OCI-LY3 (cell line): Measurements from ENCODE around the gene OPCML.

ENCODE experiments used
- H2AFZ ChIP-seq: fragments of 200-600, 300-600 bp; shearing (Covaris generic); 2 replicates; pipeline ENCODE4 v1.6.0; 2014; ENCODE audit warnings: antibody characterized with exemption, low read depth, low read length
- H3K27ac ChIP-seq: fragments of 200-600, 300-600 bp; sonication (generic); 2 replicates; pipeline ENCODE4 v1.5.1; 2014; ENCODE audit warnings: mild to moderate bottlenecking, low read length, moderate library complexity, mixed read lengths
- H3K27me3 ChIP-seq: fragments of 200-600, 300-600 bp; sonication (generic); 2 replicates; pipeline ENCODE4 v1.6.1; 2014; ENCODE audit warnings: low read depth, low read length, mixed read lengths
- H3K36me3 ChIP-seq: fragments of 200-600, 300-600 bp; sonication (generic); replicated peaks from 2 replicates; pipeline ENCODE3; 2014; ENCODE audit warnings: low read depth, low read length, mixed read lengths
- H3K4me1 ChIP-seq: fragments of 300-600, 200-600 bp; sonication (generic); 2 replicates; pipeline ENCODE4 v1.6.1; 2014; ENCODE audit warnings: low read length, mixed read lengths
- H3K4me2 ChIP-seq: fragments of 200-600, 300-600 bp; sonication (generic); 2 replicates; pipeline ENCODE4 v1.6.1; 2014; ENCODE audit warnings: low read length, mixed read lengths
- H3K4me3 ChIP-seq: fragments of 300-600, 200-600 bp; sonication (generic); 2 replicates; pipeline ENCODE4 v1.5.1; 2014; ENCODE audit warnings: antibody characterized with exemption, mild to moderate bottlenecking, low read length, moderate library complexity
- H3K79me2 ChIP-seq: fragments of 300-600, 200-600 bp; shearing (Covaris generic); 2 replicates; pipeline ENCODE4 v1.6.1; 2014; ENCODE audit warnings: mild to moderate bottlenecking, low read length, mixed read lengths
- H3K9ac ChIP-seq: fragments of 300-600, 200-600 bp; shearing (Covaris generic); 2 replicates; pipeline ENCODE4 v1.6.0; 2014; ENCODE audit warnings: mild to moderate bottlenecking, low read length, moderate library complexity
- H3K9me3 ChIP-seq: fragments of 200-600, 300-600 bp; shearing (Covaris generic); 2 replicates; pipeline ENCODE4 v1.6.1; 2014; ENCODE audit warnings: low read length, mixed read lengths; ENCODE audit not compliant: insufficient read depth
- H4K20me1 ChIP-seq: fragments of 200-600, 300-600 bp; sonication (generic); 2 replicates; pipeline ENCODE4 v1.6.1; 2016; ENCODE audit warnings: low read length, mixed read lengths; ENCODE audit not compliant: insufficient read depth
- CTCF ChIP-seq: fragments of 200-600, 300-600 bp; sonication (generic); IDR thresholded peaks from 2 replicates; pipeline ENCODE4 v1.5.1; 2014; ENCODE audit warnings: antibody characterized with exemption, low read length, low read depth
- EZH2phosphoT487 ChIP-seq: fragments of 200-600 bp; shearing (Covaris generic); IDR thresholded peaks from 2 replicates; pipeline ENCODE4 v1.6.1; 2018; ENCODE audit warnings: antibody characterized with exemption, mixed run types, low read depth

OPCML gene

GRCh38 chr11:132424433-132424832 is 1107.9 kb downstream of the OPCML start:
- H3K36me3 ChIP-seq: no peaks in the 10 kb centered on the region
- H3K4me1 ChIP-seq: no peaks in the 10 kb centered on the region
- H3K4me3 ChIP-seq: no peak overlapping the region
- no peak overlapping the region for H3K27ac ChIP-seq
- no peaks in the 10 kb centered on the region for H3K9me3 ChIP-seq
- H3K9ac ChIP-seq: no peak overlapping the region
- no peak overlapping the region for H2AFZ ChIP-seq
- H3K4me2 ChIP-seq: no peak overlapping the region
- H3K79me2 ChIP-seq: no peaks in the 10 kb centered on the region
- TF ChIP-seq EZH2phosphoT487 (no peak), CTCF (no peak)
- H3K27me3 ChIP-seq: peaks cover 30% of the 10 kb centered on the region
- no peaks in the 10 kb centered on the region for H4K20me1 ChIP-seq

GRCh38 chr11:132423266-132423665 is 1109.0 kb downstream of the OPCML start:
- H3K4me2 ChIP-seq: no peak overlapping the region

GRCh38 chr11:132422722-132423121 is 1109.6 kb downstream of the OPCML start:
- no peak overlapping the region for H3K27ac ChIP-seq
- H3K4me1 ChIP-seq: no peaks in the 10 kb centered on the region
- no peaks in the 10 kb centered on the region for H3K9me3 ChIP-seq
- peaks cover 29% of the 10 kb centered on the region for H3K27me3 ChIP-seq
- TF ChIP-seq CTCF (no peak), EZH2phosphoT487 (no peak)
- no peak overlapping the region for H3K4me2 ChIP-seq
- H3K4me3 ChIP-seq: no peak overlapping the region
- no peaks in the 10 kb centered on the region for H3K79me2 ChIP-seq
- no peak overlapping the region for H3K9ac ChIP-seq
- no peaks in the 10 kb centered on the region for H4K20me1 ChIP-seq
- H2AFZ ChIP-seq: no peak overlapping the region
- H3K36me3 ChIP-seq: no peaks in the 10 kb centered on the region

More at GRCh38 chr11:132423266-132423665, 1109.0 kb downstream of the OPCML start:
- Histone ChIP-seq H2AFZ (no peak overlapping the region), H3K4me1 (no peaks in the 10 kb centered on the region), H4K20me1 (no peaks in the 10 kb centered on the region), H3K36me3 (no peaks in the 10 kb centered on the region), H3K4me3 (no peak overlapping the region), H3K79me2 (no peaks in the 10 kb centered on the region), H3K9ac (no peak overlapping the region), H3K27me3 (peaks cover 30% of the 10 kb centered on the region), H3K9me3 (no peaks in the 10 kb centered on the region), H3K27ac (no peak overlapping the region)
- no peak for TF ChIP-seq EZH2phosphoT487
- no peak for TF ChIP-seq CTCF

GRCh38 chr11:132421555-132421954 is 1110.7 kb downstream of the OPCML start:
- H3K9me3 ChIP-seq: no peaks in the 10 kb centered on the region
- no peaks in the 10 kb centered on the region for H4K20me1 ChIP-seq
- H3K79me2 ChIP-seq: no peaks in the 10 kb centered on the region
- no peak overlapping the region for H3K27ac ChIP-seq
- H3K27me3 ChIP-seq: peaks cover 28% of the 10 kb centered on the region
- H3K9ac ChIP-seq: no peak overlapping the region
- no peaks in the 10 kb centered on the region for H3K36me3 ChIP-seq
- no peak for TF ChIP-seq EZH2phosphoT487
- no peak for TF ChIP-seq CTCF
- H3K4me2 ChIP-seq: no peak overlapping the region
- no peak overlapping the region for H3K4me3 ChIP-seq
- H2AFZ ChIP-seq: no peak overlapping the region
- no peaks in the 10 kb centered on the region for H3K4me1 ChIP-seq
